Chondrocyte (in vitro differentiated cells): Measurements from ENCODE around the gene PCTP. TPM values are rescaled to one million over a fixed set of nuclear protein-coding genes. Genes with fewer than 3 reads are reported as not detected.

ENCODE experiments used
- DNase-seq: peaks from one replicate; pipeline ENCODE4 v3.0.0; 2021; ENCODE audit warnings: mixed read lengths, low spot score
- H3K27ac Mint-ChIP-seq: one replicate; pipeline ENCODE4 v1.8.0; 2021; ENCODE audit warnings: mild to moderate bottlenecking, moderate library complexity, mixed read lengths; ENCODE audit not compliant: unreplicated experiment
- H3K27me3 Mint-ChIP-seq: 2 replicates; pipeline ENCODE4 v1.8.0; 2021; ENCODE audit warnings: low read depth, mixed read lengths
- H3K36me3 Mint-ChIP-seq: 2 replicates; pipeline ENCODE4 v1.8.0; 2021; ENCODE audit warnings: low read depth, mixed read lengths
- H3K4me1 Mint-ChIP-seq: 2 replicates; pipeline ENCODE4 v1.8.0; 2021; ENCODE audit warnings: low read depth, mild to moderate bottlenecking, mixed read lengths
- H3K4me3 Mint-ChIP-seq: one replicate; pipeline ENCODE4 v1.8.0; 2021; ENCODE audit warnings: mild to moderate bottlenecking, moderate library complexity, mixed read lengths; ENCODE audit not compliant: unreplicated experiment
- H3K9me3 Mint-ChIP-seq: 2 replicates; pipeline ENCODE4 v1.8.0; 2021; ENCODE audit warnings: low read depth, mixed read lengths
- total RNA-seq: library from RNA; stranded (reverse); gene quantifications from 3 replicates; pipeline ENCODE4 v1.2.1, GENCODE V29; 2021
- TF ChIP-seq, protein P1 (sequence below): fragments of 200-600 bp; sonication (generic); IDR thresholded peaks from 2 replicates; pipeline ENCODE4 v1.5.0; 2021; ENCODE audit warnings: antibody characterized with exemption, mild to moderate bottlenecking, moderate library complexity

Gene PCTP
- total RNA-seq, 1 donor from 2014 or later, result 8.8 TPM

DNA sequence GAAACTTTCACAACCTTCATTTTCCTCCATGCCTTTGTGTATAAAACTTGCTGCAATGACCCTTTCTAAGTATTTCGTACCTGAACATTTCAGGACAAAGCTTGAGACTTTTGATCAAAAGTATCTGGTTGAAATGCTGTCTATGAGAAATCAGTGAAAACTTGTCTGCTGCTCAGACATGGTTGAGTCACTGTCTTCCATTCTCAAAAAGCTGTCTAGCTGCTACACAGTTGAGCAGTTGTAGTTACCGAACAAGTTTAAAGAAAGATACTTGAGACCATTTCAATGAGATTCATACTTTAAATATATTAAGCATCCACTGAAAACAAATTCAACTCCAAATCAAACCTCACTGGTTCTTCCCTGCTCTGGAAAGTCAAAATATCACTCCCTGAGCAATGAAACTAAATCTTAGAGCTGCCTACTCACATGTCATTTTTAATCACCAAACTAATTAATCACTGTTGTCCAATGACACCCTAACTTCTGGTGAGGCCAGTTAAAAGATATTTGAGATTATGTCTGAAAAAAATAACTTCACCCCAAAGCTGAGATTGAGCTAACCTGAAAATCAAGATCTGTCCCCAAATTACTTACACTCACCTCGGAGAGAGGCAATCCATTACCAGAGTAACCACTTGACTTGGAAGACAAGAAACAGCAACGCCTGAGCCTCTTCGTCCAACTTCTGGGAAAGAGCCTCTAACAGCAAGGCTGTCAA is 28.7 kb upstream of the PCTP start:
- Mint-ChIP-seq H3K9me3 (no peaks in the 10 kb centered on the region), H3K36me3 (peaks cover 3% of the 10 kb centered on the region), H3K27me3 (no peaks in the 10 kb centered on the region), H3K4me3 (peak overlapping the region; percentile 81), H3K27ac (peak overlapping the region; percentile 98), H3K4me1 (peaks cover 63% of the 10 kb centered on the region)
- no peak for DNase-seq
- TF ChIP-seq, protein P1, sequence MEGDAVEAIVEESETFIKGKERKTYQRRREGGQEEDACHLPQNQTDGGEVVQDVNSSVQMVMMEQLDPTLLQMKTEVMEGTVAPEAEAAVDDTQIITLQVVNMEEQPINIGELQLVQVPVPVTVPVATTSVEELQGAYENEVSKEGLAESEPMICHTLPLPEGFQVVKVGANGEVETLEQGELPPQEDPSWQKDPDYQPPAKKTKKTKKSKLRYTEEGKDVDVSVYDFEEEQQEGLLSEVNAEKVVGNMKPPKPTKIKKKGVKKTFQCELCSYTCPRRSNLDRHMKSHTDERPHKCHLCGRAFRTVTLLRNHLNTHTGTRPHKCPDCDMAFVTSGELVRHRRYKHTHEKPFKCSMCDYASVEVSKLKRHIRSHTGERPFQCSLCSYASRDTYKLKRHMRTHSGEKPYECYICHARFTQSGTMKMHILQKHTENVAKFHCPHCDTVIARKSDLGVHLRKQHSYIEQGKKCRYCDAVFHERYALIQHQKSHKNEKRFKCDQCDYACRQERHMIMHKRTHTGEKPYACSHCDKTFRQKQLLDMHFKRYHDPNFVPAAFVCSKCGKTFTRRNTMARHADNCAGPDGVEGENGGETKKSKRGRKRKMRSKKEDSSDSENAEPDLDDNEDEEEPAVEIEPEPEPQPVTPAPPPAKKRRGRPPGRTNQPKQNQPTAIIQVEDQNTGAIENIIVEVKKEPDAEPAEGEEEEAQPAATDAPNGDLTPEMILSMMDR, result no peak

DNA sequence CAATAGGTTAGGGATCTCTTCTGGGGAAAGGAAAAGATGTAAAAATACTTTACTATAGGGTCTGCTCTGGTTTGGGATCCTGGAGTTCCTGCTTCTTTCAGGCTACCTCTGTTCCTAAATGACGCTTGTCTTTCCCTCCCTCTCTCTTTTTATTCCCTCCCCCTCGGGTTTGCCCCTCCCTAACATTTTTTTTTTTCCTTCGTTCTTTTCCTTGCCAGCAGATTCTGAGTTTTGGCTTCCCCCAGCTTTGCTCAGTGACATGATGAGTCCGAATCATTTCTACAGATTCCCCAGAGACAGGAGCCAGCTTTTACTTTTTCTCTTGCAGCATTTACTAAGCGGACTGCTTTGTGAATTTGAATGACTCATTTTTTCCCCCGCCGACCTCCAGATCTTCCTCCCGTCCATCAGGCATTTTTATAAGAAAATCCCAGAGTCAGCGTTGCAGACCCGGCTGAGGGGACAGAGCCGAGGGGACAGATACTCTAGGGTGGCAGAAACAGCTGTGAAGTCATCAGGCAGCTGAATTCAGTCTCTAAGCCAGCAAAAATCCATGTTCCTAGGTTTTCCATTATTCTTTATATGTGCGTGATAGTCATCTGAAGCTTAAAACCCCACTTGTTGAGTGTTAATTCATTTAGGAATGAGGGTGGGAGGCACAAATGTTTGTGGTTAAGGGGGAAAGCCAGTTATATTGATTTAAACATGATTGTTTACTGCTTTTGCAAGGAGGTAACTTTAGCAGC is 27.9 kb upstream of the PCTP start, which contains the start of gene TMEM100:
Gene TMEM100 (minus strand): TSS at position 123 of the 746 bp plus-strand sequence. CDS start 1,794 bp downstream, outside the sequence.
- H3K4me3 Mint-ChIP-seq, result peak within 1 kb of the TSS; percentile 81
- TF ChIP-seq, protein P1, result no peak
- H3K9me3 Mint-ChIP-seq, result no peaks in the 10 kb centered on the region
- H3K36me3 Mint-ChIP-seq, result peaks cover 3% of the 10 kb centered on the region
- no peak for DNase-seq
- peaks cover 70% of the 10 kb centered on the region for H3K4me1 Mint-ChIP-seq
- no peaks in the 10 kb centered on the region for H3K27me3 Mint-ChIP-seq
- H3K27ac Mint-ChIP-seq, result peak within 1 kb of the TSS; percentile 98

DNA sequence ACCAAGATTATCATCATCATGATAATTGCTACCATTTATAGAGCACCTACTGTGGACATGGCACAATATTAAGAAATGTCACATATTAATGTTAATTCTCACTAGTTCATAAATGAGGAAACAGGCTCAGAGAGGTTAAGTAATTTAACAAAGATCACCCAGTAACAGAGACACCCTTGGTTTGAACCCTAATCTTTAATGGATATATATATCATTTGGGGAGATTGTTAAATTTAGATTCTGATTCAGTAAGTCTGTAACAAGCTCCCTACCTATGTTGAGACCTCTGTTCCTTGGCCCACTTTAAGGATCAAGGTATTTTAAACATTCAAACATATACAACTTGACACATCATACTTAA is 27.4 kb upstream of the PCTP start:
- Mint-ChIP-seq H3K27me3 (no peaks in the 10 kb centered on the region), H3K4me1 (peaks cover 76% of the 10 kb centered on the region), H3K9me3 (no peaks in the 10 kb centered on the region), H3K27ac (peak overlapping the region; percentile 98), H3K4me3 (peak overlapping the region; percentile 81), H3K36me3 (peaks cover 3% of the 10 kb centered on the region)
- TF ChIP-seq, protein P1, result no peak
- no peak for DNase-seq

DNA sequence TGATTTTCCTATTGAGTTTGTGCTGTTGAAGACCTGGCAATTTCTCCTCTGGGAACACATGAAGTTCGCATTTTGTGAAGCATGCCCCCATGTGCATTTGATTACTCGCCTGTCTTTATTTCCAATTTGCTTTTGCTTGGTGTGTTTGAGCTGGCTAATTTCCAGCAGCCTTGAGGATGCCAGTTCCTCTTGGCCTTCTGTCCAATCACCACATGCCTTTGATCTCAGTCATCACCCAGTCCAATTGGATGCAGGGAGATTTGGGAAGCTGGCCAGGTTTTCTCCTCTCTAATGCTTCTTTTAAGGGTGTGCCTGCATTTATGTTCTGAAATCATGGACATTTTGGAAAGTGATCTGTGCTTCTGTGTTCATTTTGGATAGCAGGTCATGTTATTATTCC is 24.4 kb upstream of the PCTP start:
- TF ChIP-seq, protein P1, result no peak
- H3K27ac Mint-ChIP-seq, result peak overlapping the region; percentile 75

GRCh38 chr17:55727275-55727674 is 23.6 kb upstream of the PCTP start:
- H3K27ac Mint-ChIP-seq, result no peak overlapping the region
- peaks cover 89% of the 10 kb centered on the region for H3K4me1 Mint-ChIP-seq
- H3K36me3 Mint-ChIP-seq, result no peaks in the 10 kb centered on the region
- no peaks in the 10 kb centered on the region for H3K9me3 Mint-ChIP-seq
- H3K4me3 Mint-ChIP-seq, result no peak overlapping the region
- no peak for DNase-seq
- H3K27me3 Mint-ChIP-seq, result no peaks in the 10 kb centered on the region
- TF ChIP-seq, protein P1, result no peak

More for the DNA sequence above, 24.4 kb upstream of the PCTP start:
- Mint-ChIP-seq H3K36me3 (no peaks in the 10 kb centered on the region), H3K4me3 (no peak overlapping the region), H3K9me3 (no peaks in the 10 kb centered on the region), H3K27me3 (no peaks in the 10 kb centered on the region), H3K4me1 (peaks cover 89% of the 10 kb centered on the region)
- DNase-seq, result no peak
